K562 (cell line): ENCODE data around the gene EXOC4. TPM values are rescaled to one million over a fixed set of nuclear protein-coding genes. Genes with fewer than 3 reads are reported as not detected.

Experiments used
- ATAC-seq: fragments of 200-7000 bp; cut with Tn5 transposase; 3 replicates; pipeline ENCODE4 v1.9.1; 2020; ENCODE audit warnings: moderate library complexity
- BruUV-seq: library from RNA; stranded (reverse); fragments of 400-500 nt; replicated peaks from 2 replicates; lab custom pipeline; 2021; lab: Mats Ljungman, UMichigan
- CTCF ChIA-PET: fragments of 300-600 bp; formaldehyde crosslinking; extraction: SDS; loops from one replicate; lab custom pipeline; 2021; ENCODE audit warnings: low intra/inter-chr PET ratio; lab: Yijun Ruan, JAX
- POLR2A ChIA-PET: fragments of 300-600, 350-650 bp; sonication (Branson Sonifier 250); formaldehyde crosslinking; extraction: SDS; loops from one replicate; lab custom pipeline; 2021; ENCODE audit warnings: antibody characterized with exemption, inconsistent platforms; lab: Yijun Ruan, JAX
- DNase-seq, 4 experiments: peaks; one replicate each; pipeline versions ENCODE4 v3.0.0 to v3.0.0-alpha.2; 2011 to 2018; ENCODE audit warnings: low spot score in 3 of 4, mixed read lengths in 3 of 4; ENCODE audit errors: extremely low read depth in 1 of 4
- FAIRE-seq: peaks from 2 replicates; lab custom pipeline; 2011; peaks lifted over from hg19 to GRCh38; lab: Jason Lieb, UNC
- H2AFZ ChIP-seq: 2 replicates; pipeline ENCODE4 v1.6.0; 2011; ENCODE audit warnings: low read depth, low read length, control low read depth, inconsistent platforms
- H3K27ac ChIP-seq: fragments of 200-600 bp; 3 replicates; pipeline ENCODE4 v1.8.0; 2011; ENCODE audit warnings: low read depth, mild to moderate bottlenecking, control low read depth, inconsistent platforms, low read length, moderate library complexity, mixed read lengths; ENCODE audit errors: extremely low read depth
- H3K27me3 ChIP-seq, 2 experiments: fragments of 300-600 bp in 1 of 2; 2 replicates in 1 of 2; 3 replicates in 1 of 2; pipeline versions ENCODE4 v1.6.0 to v1.8.0; 2011; ENCODE audit warnings: inconsistent platforms in 2 of 2, low read length in 2 of 2, mild to moderate bottlenecking in 1 of 2, mixed read lengths in 1 of 2, moderate library complexity in 1 of 2; ENCODE audit not compliant: control insufficient read depth in 2 of 2, insufficient read depth in 2 of 2
- H3K36me3 ChIP-seq: fragments of 300-600 bp; 3 replicates; pipeline ENCODE4 v1.8.0; 2011; ENCODE audit warnings: mild to moderate bottlenecking, low read length, inconsistent platforms; ENCODE audit not compliant: control insufficient read depth, insufficient read depth
- H3K4me1 ChIP-seq, 2 experiments: fragments of 200-600 bp in 1 of 2; replicated peaks in 1 of 2; 2 replicates in 1 of 2; 3 replicates in 1 of 2; pipeline versions ENCODE4 v1.5.1 to v1.8.0; 2011; ENCODE audit warnings: inconsistent platforms in 2 of 2, low read length in 2 of 2, mild to moderate bottlenecking in 1 of 2, mixed read lengths in 1 of 2, moderate library complexity in 1 of 2; ENCODE audit not compliant: control insufficient read depth in 2 of 2, insufficient read depth in 2 of 2
- H3K4me2 ChIP-seq: 2 replicates; pipeline ENCODE4 v1.6.1; 2011; ENCODE audit warnings: low read length, control low read depth, inconsistent platforms, mixed read lengths; ENCODE audit not compliant: insufficient read depth
- H3K4me3 ChIP-seq: fragments of 200-600 bp; sonication (generic), shearing (Covaris generic); 2 replicates; pipeline ENCODE4 v1.5.1; 2016; ENCODE audit warnings: control low read depth, inconsistent platforms
- H3K79me2 ChIP-seq: fragments of 200-600 bp; 3 replicates; pipeline ENCODE4 v1.8.0; 2011; ENCODE audit warnings: low read length, inconsistent platforms; ENCODE audit not compliant: control insufficient read depth, insufficient read depth
- H3K9ac ChIP-seq, 2 experiments: 2 replicates each; pipeline versions ENCODE4 v1.6.0 to v1.6.1; 2011; ENCODE audit warnings: low read depth in 2 of 2, low read length in 2 of 2, control low read depth in 1 of 2, inconsistent platforms in 1 of 2, mild to moderate bottlenecking in 1 of 2, mixed read lengths in 1 of 2; ENCODE audit not compliant: insufficient read depth in 1 of 2
- H3K9me1 ChIP-seq: one replicate; pipeline ENCODE4 v1.6.0; 2011; ENCODE audit warnings: inconsistent platforms, mild to moderate bottlenecking, low read length, moderate library complexity; ENCODE audit not compliant: control insufficient read depth, insufficient read depth
- H3K9me3 ChIP-seq: replicated peaks from 2 replicates; pipeline ENCODE4 v1.5.1; 2011; ENCODE audit warnings: low read depth, low read length, inconsistent platforms; ENCODE audit not compliant: control insufficient read depth, insufficient read depth
- H4K20me1 ChIP-seq: replicated peaks from 2 replicates; pipeline ENCODE4 v1.6.1; 2011; ENCODE audit warnings: low read length, inconsistent platforms, mixed read lengths; ENCODE audit not compliant: control insufficient read depth, insufficient read depth
- CTBP1 ChIP-seq: fragments of 450-650 bp; IDR thresholded peaks from 2 replicates; pipeline ENCODE4 v1.6.1; 2016; ENCODE audit warnings: borderline replicate concordance
- LCOR ChIP-seq: sonication (generic); formaldehyde crosslinking; IDR thresholded peaks from 2 replicates; pipeline ENCODE4 v1.8.0; 2022; ENCODE audit warnings: mild to moderate bottlenecking, missing genetic modification reagents
- MCM3 ChIP-seq: fragments of 450-650 bp; IDR thresholded peaks from 2 replicates; pipeline ENCODE4 v1.6.1; 2016
- MEF2D ChIP-seq: conservative IDR thresholded peaks from 2 replicates; pipeline ENCODE4 v1.6.1; 2016; ENCODE audit warnings: low read depth, missing genetic modification characterization, missing compliant biosample characterization
- RBM39 ChIP-seq: fragments of 200-400 bp; formaldehyde crosslinking; optimal IDR thresholded peaks from 2 replicates; pipeline ENCODE3; 2018; ENCODE audit warnings: low read depth, low read length
- ZNF263 ChIP-seq: sonication (generic); formaldehyde crosslinking; IDR thresholded peaks from 2 replicates; pipeline ENCODE4 v1.8.0; 2022; ENCODE audit warnings: mild to moderate bottlenecking, missing genetic modification reagents, borderline replicate concordance
- WGBS: fragments of 100-300 bp; shearing (Covaris generic); methylation state at CpG from one replicate; pipeline ENCODE4 v1.1.6; 2016; ENCODE audit warnings: low coverage, mixed read lengths; ENCODE audit not compliant: insufficient coverage; ENCODE audit errors: missing lambda C conversion rate; 5-methylcytosine and 5-hydroxymethylcytosine counted together
- in situ Hi-C: fragments of 300-500 bp; cut with MboI; formaldehyde crosslinking; loops from 4 replicates; pipeline ENCODE4 v1.15.0; 2018; ENCODE audit warnings: inconsistent platforms, mixed read lengths
- intact Hi-C: fragments of 100-400 bp; cut with micrococcal nuclease; formaldehyde crosslinking; loops from 2 replicates; pipeline ENCODE4 v1.14.2; 2022
- polyA plus RNA-seq, 8 experiments: library from polyadenylated mRNA; depleted of rRNA in 4 of 8; stranded (reverse) in 5 of 8; unstranded in 3 of 8; fragments of >200 nt; fragmentation: Nextera tagmentation in 2 of 8; fragmentation: Illumina TruSeq in 1 of 8; extraction: Ambion mirVana in 2 of 8; extraction: Trizol in 1 of 8; gene quantifications; 2 replicates each; pipeline versions ENCODE4 v1.2.1 to v1.2.3, GENCODE V29; 2011 to 2014; ENCODE audit warnings: inconsistent platforms in 1 of 8, missing spikeins in 1 of 8
- total RNA-seq, 7 experiments: library from RNA; depleted of rRNA in 6 of 7; stranded (reverse); fragments of >200 nt in 6 of 7; fragmentation: Illumina TruSeq in 2 of 7; extraction: Trizol in 2 of 7; gene quantifications; 2 replicates each; pipeline versions ENCODE4 v1.2.1 to v1.2.3, GENCODE V29; 2011 to 2021; ENCODE audit warnings: low replicate concordance in 1 of 7
- TF ChIP-seq, protein P1 (sequence below): sonication (generic); IDR thresholded peaks from 2 replicates; pipeline ENCODE4 v1.6.1; 2016
- TF ChIP-seq, protein P2 (sequence below), 2 experiments: fragments of 450-650 bp; conservative IDR thresholded peaks; 2 replicates each; pipeline ENCODE4 v1.6.1; 2017; ENCODE audit warnings: mild to moderate bottlenecking in 2 of 2, moderate library complexity in 2 of 2

Gene EXOC4
- total and polyA plus RNA-seq, 9 of the 15 experiments (the other 6 are each of a cell fraction or from before 2014, with no cell fraction given) = 18.5 to 73.1 (median 46.6) TPM

DNA sequence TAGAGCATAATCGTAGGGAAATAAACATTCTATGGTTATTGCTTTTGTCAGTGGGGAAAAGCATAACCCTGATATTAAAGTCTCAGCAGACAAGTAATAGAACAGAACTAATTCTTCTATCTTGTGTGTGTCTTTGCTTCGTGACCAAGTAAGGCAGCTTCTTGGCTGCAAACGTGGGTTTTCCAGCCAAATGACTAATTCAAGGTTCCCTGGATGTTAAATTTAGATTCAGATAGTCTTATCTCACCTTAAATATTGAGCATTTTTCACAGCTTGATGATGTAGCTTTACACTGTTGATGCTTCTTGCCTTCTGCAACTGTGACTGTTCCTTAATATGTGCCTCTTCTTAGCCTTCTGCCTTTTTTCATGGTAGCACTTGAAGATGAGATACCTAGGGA is 113.0 kb downstream of the EXOC4 start:
- no peaks in the 10 kb centered on the region for H3K27me3 ChIP-seq
- FAIRE-seq (no peak), ATAC-seq (no peak)
- POLR2A ChIA-PET = interaction anchor here (0.7 to 1.3 kb wide), 2 partner anchors 9 to 12 kb away, joined by 3 read pairs; no protein-coding TSS in a partner anchor
- WGBS = 20% methylated on average over 3 of the region's 3 CpGs
- H3K9me1 ChIP-seq = no peaks in the 10 kb centered on the region
- TF ChIP-seq LCOR (CRISPR knock-in tag) (no peak), CTBP1 (no peak), RBM39 (no peak), MCM3 (no peak), ZNF263 (no peak), MEF2D (tag) (0 out of 2 replicates have a peak, but pooled peaks have one; percentile 39)
- TF ChIP-seq, protein P1, sequence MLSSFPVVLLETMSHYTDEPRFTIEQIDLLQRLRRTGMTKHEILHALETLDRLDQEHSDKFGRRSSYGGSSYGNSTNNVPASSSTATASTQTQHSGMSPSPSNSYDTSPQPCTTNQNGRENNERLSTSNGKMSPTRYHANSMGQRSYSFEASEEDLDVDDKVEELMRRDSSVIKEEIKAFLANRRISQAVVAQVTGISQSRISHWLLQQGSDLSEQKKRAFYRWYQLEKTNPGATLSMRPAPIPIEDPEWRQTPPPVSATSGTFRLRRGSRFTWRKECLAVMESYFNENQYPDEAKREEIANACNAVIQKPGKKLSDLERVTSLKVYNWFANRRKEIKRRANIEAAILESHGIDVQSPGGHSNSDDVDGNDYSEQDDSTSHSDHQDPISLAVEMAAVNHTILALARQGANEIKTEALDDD = no peak
- TF ChIP-seq, protein P2, sequence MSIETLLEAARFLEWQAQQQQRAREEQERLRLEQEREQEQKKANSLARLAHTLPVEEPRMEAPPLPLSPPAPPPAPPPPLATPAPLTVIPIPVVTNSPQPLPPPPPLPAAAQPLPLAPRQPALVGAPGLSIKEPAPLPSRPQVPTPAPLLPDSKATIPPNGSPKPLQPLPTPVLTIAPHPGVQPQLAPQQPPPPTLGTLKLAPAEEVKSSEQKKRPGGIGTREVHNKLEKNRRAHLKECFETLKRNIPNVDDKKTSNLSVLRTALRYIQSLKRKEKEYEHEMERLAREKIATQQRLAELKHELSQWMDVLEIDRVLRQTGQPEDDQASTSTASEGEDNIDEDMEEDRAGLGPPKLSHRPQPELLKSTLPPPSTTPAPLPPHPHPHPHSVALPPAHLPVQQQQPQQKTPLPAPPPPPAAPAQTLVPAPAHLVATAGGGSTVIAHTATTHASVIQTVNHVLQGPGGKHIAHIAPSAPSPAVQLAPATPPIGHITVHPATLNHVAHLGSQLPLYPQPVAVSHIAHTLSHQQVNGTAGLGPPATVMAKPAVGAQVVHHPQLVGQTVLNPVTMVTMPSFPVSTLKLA (conservative IDR thresholded peaks at IDR 0.05) = no peak
- TF ChIP-seq, all 486 proteins: peak for 1
- Histone ChIP-seq H3K4me2 (no peak overlapping the region), H3K36me3 (no peaks in the 10 kb centered on the region), H2AFZ (no peak overlapping the region), H3K79me2 (no peaks in the 10 kb centered on the region), H3K9me3 (no peaks in the 10 kb centered on the region), H4K20me1 (no peaks in the 10 kb centered on the region), H3K4me1 (peaks cover 0 to 8% of the 10 kb centered on the region in 2 experiments; a peak in 2 of 5 replicates), H3K27ac (no peak overlapping the region), H3K9ac (no peak overlapping the region), H3K4me3 (no peak overlapping the region)
- no TSS peak for BruUV-seq
- no peak for DNase-seq
- CTCF ChIA-PET = no interaction called here
- in situ Hi-C loops (no loop called here), intact Hi-C loops (no loop called here)
